Putamen (tissue), 1 donor: ENCODE data around the gene NEDD4L.
A peak's percentile ranks its signal among the peaks of the same experiment; 100 is the strongest.

ENCODE experiments used
- DNase-seq: peaks from one replicate; pipeline ENCODE4 v3.0.0-alpha.2; 2016; ENCODE audit warnings: low spot score

NEDD4L gene

DNA sequence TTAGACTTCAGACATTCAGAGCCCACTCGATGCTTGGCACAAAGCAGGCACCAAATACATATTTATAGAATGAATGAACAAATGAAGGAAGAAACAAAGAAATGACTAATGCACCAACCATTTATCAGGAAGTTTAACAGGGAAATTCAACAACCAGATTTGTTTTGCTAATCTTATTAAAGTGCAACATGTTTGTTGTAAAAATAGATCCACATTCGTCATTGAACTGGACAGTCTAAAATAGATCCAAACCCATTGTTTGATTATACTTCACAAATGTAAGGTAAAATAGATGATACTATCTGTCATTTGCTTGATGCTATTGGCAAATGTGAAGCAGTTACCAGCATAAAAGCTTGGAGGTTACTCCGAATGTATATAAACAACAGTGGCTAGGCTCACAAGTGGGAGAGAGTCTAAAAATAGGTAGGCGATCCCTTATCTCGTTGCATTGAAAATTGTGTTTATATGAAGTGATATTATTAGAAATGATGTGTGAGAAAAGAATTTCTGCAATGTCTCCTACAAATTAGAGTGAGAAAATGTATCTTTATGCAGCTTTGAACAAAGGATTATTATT, 246.2 kb downstream of the NEDD4L start:
- DNase-seq, result no peak

DNA sequence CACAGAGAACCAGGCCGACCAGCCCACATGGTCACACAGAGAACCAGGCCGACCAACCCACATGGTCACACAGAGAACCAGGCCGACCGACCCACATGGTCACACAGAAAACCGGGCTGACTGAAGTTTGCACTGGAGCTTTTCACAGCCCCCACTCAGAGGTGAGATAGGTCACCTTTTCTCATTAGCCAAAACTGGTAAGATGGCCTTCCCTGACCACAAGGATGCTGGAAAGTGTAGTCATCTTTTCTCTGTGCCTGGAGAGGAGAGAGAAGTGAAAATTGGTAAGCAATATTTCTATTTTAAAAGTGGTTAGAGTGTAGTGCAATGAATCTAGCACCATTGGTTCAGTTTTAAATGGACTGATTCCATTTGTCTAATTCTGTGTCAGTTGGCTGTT, 247.1 kb downstream of the NEDD4L start:
- DNase-seq, result no peak

DNA sequence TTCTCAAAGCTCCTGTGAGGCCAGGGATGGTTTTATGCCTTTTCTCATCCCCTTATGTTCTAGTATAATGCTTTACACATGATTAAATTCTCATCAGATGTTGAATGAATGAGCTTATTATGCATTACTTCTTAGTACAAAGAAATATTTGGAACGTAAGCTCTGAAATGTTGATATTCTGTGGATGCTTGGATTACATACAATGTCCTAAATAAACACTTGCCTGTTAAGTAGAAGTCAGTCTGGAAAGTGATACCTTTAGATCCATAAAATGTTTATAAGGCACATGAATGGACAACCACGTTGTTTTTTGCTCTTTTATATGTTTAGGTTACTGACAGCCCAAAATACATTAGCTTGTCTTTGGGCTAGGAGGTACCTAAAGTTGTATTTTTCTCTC, 248.6 kb downstream of the NEDD4L start:
- DNase-seq, result no peak

DNA sequence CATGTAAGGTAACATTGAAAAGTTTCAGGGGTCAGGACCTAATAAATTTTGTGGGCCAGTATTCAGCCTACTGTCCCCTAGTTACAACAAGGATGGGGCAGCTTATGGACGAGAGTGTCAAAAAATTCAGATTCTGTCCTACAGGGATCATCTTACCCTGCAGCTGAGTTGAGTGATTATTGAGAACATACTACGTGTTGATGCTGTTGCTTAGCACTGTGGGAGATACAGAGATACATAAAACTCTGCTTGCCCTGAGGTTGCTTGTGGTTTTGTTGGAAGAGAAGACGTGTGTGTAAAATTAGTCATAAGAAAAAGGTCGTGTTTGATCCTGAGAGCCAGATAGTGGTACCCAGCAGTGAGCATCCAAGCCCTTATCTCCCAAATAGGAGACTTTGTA, 253.2 kb downstream of the NEDD4L start:
- DNase-seq, result no peak

DNA sequence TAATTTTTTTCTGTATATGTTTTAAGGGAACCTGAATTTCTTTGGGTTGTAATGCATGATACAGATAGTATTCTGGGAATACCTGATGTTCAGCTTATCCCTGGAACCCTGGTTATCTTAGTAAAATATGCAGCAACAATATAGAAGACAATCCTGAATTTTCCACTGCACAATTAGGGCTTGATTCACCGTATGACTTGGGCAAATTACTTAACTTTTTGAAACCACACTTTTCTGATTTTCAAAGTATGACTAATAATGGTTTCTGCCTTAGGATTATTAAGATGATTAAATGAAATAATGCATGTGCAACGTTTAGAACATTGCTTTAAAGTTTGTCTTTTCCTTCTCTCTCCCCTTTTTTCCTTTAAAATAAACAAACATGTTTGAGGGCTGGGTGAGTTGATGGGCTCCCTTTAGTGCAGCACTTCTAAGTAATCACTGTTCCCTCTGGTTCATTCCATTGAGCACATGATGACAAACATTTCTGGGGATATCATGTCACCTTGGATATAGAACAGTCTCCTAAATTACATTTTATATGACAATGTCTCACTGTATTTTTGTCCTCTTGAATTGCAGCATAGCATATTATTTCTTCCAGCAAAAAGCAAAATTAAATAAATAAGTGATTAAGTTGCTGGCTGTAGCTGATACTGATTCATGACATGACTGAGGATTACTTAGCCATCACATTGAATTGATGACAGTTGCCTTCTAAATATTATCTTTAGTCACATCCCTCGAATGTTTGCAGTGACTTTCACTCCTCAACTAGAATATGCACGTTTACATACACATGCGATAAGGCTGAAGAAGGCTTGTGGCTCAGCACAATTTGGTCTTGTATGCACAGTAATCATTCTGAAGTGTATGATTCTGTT, 254.5 kb downstream of the NEDD4L start:
- no peak for DNase-seq

DNA sequence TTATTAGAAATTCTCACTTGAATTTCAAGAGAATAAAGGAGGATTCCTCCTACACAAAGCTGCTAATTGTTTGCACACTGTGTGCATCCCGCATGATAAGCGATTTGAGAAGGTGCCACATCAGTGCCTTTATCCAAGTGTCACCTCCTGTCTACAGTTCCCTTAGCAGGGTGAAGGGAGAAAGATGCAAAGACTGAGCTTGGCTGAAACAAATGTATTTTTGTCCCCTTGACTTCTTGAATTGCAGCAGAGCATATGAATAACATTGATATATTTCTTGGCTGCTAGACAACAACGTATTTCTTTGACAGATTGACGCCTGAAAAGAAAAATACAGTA, 255.1 kb downstream of the NEDD4L start:
- DNase-seq, result no peak

DNA sequence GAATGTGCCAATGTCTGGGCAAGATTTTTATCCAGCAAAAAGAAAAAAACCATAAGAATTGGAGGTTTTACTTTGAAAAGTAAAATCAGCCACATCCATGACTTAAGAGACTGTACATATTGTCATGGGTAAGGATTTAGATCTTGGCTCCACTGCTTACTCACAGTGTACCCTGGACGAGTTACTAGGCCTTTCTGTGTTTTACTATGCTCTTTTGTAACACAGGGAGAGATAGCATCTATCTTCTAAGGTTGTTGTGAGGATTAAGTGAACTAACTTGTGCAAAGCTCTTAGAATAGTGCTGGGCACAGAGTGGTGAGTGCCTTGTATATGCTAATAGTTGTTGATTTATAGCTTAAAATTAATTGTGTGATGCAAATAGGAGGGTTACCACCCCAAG, 255.9 kb downstream of the NEDD4L start:
- DNase-seq, result no peak

DNA sequence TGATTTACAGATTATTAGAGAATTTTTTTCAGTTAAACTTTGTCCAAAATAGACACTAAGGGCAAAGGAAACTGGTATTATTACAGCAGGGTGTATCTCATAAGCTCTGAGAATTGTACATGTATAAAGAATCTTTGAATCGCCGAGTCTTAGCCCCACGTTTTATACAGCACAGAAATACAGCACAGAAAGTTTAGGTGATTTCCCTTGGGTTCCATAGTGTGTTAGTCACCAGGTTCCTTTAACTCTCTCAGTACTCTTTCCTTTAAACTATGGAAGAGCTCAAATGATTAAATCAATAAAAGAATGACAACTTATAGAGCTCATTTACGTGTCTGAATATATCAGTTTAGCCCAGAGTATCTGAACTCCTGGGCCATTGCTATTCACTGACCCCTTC, 256.8 kb downstream of the NEDD4L start:
- DNase-seq, result no peak

DNA sequence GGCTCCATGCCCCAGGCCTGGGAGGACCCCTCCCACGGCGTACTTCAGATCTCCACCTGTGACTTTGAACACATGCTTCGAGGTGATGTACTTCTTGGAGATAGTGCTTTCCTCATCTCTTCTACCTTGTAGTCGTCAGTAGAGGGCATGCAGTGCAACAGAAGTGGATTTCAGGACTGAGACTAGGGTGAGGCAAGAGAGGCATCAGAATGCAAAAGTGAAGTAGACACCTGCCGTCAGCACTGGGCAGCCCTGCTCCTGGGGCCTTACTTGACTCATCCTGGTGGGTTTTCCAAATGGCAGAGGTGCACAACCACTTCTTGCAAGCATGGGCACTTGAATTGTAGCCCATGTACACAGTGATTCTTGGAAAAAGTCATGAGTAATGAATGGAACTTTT, 258.8 kb downstream of the NEDD4L start:
- DNase-seq, result no peak

DNA sequence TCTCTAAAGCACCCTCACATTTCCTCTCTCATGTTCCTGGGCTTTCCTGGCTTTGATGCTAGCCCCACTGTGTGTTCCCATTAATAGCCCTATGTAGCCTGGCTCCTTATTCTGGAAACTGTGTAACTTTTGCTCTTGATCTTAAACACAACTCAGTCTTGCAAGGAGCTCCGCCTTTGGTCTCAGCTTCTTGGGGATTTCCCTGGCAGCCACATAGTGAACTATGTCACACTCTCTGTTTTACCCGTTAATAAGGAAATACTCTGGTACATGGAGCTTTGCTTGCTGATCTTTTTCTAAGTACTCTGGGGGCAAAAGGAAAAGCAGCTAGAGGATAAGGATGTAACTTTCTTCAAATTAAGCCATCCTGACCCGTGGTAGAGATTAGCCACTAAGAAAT, 259.3 kb downstream of the NEDD4L start:
- no peak for DNase-seq

DNA sequence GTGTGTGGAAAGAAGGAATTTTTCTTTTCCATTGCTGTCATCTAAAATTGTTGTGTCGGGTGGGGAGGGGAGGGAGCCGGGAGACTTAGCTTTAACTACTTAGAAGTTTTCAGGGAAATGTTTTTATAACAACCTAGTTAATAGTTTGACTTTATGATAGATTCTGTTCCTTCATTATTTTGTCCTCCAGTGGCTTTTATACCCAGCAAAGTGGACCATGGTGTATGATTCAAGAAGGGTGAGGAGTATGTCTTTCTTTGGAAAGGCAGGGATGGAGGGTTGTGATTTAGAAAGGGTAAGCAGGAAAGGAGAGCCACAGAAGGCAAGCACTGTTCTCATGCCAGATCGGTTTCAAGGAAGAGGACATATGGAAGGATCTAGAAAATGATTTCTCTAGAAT, 261.8 kb downstream of the NEDD4L start:
- no peak for DNase-seq

DNA sequence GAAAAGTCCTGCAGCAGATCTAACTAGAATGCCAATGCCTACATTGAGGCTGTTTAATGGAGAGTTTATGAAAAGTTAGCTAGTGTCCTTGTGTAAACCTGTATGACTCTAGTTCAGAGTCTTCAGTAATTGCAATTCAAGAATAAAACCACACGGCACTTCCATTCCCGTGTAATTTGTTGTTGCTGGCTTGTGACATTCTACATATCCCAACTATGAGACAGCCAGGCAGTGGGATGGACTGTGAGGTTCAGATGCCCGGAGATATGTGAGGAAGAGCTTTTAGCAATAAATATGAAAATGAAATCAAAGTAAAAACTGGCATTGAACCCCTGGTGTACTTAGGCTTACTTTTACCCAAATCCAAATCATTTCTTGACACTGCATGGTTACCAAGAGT, 263.4 kb downstream of the NEDD4L start:
- no peak for DNase-seq

DNA sequence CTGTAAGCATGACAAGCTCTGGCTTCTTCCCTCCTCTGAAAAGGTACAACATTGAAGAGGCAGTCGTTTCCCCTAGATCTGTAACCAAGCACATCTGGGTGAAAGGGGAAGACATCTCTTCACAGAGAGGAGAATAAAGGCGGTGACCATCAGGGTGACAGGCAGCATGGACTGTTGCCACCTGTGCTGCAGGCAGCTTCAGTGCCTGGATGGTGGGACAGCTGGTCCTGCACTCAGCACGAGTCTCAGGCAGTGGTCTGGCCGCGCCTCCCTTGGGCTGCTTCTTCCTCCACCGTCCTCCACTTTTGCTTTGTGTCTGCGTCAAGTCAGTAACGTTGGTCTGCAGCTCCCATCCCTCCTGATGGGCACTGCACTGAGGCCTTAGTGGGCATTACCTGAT, 264.4 kb downstream of the NEDD4L start:
- no peak for DNase-seq

DNA sequence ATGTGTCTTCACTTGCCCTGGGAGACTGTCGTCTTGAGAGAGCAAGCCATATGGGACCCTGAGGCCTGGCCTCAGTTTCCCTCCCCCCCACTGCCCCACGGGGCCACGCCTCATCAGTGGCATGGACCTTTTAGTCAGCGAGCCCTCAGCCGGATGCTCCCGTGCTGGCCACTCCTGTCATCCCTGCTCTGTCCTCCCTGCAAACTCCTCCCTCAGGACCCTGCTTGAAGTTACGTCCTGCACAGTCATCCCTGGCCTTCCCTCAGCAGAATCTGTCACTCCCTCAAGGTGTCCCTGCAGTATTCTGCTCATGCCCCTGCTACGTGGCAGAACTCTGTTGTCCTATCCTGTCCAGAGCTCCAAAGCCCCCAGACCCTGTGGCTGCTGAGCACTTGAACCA, 265.1 kb downstream of the NEDD4L start:
- DNase-seq, result no peak

DNA sequence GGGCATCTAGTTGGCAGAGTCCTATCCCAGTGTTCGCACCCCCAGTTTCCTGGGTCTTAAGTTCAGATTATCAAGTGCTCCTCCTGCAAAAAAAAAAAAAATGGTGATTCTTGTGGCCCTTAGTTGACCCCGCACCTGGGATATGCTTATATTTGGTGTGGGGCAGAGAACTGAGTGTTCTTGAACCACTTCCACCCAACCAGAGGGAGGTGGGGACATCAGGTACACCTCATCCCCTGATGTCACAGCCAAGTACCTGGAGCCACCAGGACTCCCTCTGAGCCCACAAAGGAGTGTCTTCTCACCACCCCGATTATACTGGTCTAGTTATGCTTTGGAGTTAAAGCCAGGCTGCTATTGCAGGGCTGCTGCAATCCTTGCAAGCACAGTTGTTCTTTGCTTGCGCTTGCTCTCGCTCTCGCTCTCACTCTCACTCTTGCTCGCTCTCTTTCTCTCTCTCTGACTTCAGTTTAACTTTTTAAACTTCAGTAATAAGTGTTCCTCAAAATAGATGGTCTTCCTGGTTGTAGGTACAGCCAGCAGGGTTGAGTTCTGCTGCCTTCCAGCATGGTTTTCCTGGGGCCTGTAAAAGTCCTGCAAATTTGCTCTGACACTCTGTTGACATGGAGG, 265.7 kb downstream of the NEDD4L start:
- DNase-seq, result no peak

DNA sequence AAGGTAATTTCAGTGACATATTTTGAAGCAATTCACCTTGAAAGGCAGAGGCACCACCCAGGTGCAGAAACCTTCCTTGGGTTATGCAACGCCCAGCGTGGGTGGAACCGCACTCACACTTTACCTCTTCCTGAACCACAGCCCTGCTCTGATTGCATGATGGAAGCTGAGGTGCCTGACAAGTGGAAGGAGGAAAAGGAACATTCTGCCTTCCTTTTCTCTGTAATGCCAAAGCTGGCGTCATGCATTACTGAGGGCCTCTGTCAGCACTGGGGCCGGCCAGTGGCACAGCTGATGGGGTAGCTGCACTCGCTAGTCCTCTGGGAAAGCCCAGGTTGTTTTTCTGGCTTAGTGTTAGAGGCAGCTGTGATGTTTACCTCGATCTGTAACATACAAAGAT, 266.5 kb downstream of the NEDD4L start:
- DNase-seq, result peak; percentile 88

DNA sequence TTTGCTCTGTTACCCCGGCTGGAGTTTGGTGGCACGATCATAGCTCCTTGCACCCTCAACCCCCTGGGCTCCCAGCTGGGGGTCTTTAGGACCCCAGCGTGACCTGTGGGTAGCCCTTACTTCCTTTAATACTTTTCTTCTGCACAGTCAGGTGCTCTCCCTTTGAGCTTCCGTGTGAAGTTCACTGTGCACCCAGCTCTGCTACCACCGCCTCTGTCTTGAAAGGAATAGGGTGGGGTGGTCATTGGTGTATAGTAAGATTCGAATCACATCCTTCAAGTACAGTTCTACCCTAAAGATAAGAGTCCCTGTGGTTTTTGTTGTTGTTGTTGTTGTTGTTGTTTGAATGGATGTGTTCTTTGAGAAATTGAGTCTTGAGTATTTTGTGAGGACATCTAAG, 267.4 kb downstream of the NEDD4L start:
- DNase-seq, result no peak

DNA sequence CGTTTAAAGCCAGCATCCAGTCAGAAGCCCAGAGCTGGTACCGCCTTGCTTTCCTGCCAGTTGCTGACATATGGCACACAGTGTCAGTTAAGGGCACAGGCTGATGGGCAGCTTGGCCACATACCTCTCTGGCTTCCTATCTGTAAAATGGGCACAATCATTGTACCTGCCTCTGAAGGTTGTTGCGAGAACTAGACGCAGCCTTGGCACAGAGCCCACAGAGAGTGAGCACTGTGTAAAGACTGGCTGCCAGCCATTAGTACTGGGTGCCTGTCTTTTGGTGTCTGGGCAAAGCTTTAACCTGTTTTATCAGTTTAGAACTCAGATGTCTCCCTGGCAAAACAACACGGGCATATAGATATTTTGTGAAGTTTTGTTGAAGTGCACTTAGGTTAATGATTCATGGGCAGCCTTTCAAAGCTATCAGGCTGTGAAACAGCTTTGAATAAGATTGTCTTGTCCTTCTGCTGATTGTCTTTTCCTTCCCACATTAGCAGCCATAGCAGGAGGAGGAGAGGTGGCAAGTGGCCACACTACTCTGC, 269.5 kb downstream of the NEDD4L start:
- DNase-seq, result no peak

DNA sequence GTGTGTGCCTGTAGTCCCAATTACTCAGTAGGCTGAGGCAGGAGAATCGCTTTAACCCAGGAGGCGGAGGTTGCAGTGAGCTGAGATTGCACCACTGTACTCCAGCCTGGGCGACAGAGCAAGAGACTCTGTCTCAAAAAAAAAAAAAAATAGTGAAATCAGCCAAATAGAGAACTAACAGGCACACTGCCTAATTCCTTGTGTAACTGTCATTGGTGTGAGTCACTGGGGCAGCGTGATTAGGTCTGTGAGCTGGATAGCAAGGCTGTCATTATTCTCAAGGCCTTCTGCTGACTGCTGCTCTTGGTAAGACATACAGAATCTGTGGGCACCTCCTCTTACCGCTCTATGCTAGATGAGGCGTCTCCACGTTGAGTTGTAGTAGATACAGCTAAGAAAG, 270.3 kb downstream of the NEDD4L start:
- DNase-seq, result peak; percentile 58

DNA sequence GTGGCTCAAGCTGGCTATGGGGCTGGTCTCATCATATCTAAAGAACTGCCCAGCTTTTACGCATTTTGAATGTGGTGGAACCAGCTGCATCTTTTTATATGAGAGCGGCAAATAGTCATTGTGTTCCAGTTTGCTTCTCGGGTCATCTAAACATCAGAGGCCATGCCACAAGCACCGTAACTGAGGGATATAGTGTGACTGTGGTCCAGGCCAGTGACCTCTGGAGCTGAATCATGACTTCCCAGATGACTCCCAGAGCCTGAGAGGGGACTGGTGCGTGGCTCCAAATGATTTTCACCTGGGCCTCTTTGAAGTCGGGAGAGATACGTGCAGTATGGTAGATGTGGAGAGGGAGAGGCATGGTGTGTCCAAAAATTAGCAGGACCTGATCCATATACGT, 271.0 kb downstream of the NEDD4L start:
- DNase-seq, result no peak

DNA sequence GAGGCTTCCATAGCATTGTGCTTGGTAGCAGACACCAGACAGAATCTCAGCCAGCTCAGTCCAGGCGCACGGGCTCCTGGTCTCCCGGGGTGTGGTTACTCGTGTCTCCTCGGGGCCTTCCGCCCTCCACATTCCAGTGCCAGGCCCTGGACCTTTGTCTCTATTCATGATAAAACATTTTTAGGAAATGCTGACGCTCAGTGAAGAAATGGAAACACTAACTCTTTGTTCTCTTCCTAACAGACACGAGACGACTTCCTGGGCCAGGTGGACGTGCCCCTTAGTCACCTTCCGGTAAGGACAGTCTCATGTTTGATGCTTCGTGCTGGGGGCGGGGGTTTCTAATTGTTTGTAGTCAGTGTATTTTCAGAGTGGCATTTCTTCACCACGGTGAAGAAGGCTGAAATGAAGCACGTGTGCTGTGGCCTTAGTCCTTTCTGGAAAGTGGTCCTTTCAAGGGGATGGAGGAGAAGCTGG, 271.8 kb downstream of the NEDD4L start:
- no peak for DNase-seq

DNA sequence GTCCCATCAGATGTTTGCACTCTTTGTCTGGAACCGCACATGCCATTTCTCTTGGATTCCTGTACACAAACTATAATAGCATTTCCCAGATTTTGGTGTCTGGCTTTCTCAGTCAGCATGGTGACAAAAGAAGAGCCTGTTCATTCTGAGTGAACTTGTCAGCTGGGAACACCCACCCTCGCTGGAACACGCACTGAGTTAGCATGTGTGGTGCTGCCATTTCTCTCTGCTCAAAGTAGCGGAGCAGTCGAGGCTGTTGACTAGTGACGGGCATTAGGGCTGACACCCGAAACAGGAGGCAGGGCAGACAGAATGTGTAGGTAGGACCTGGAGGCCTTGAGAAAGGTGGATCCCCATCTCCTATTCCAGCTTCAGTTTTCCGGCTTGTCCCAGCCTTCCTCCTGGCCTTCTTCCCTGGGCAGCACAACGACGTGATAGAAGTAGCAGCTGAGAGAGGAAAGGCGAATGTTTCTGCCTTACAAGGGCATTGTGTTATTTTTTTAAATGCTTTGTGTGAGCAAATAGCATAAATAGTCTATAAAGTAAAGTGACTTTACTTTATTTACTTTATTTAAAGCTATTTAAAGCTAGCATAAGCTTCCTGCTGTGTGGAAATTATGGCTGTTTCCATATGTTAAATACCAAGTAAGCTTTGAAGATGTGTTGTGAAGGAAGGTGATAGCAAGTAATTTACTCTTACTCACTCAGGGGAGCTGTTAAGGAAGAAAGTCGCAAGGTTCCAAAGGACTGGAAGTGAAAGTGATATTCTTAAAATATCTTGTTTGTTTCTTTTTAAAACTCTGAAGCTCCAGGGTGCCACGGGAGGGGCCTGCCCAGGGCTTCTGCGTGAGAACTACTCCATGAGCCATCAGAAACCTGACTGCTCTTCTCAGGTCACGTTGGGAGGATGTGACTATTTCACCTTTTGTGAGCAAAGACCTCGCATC, 272.6 kb downstream of the NEDD4L start:
- peak; percentile 61 for DNase-seq
